ENCODE data around the gene ZC3H18.

ZC3H18 gene

GRCh38 chr16:88657371-88657770, 87.2 kb downstream of the ZC3H18 start:
- no peak for TF ChIP-seq ZFX (IDR thresholded peaks at IDR 0.05)
- H3K27ac ChIP-seq = no peak overlapping the region

- no peak overlapping the region for H3K27ac ChIP-seq
- TF ChIP-seq CTCF (conservative IDR thresholded peaks at IDR 0.05) = no peak
- TF ChIP-seq ZFX (IDR thresholded peaks at IDR 0.05) = no peak
These were observed 88.5 kb downstream of the ZC3H18 start for GRCh38 chr16:88658714-88659113.

GRCh38 chr16:88659160-88659559, 89.0 kb downstream of the ZC3H18 start:
- TF ChIP-seq CTCF (conservative IDR thresholded peaks at IDR 0.05) = no peak
- TF ChIP-seq ZFX (IDR thresholded peaks at IDR 0.05) = no peak
- H3K27ac ChIP-seq = no peak overlapping the region

GRCh38 chr16:88661468-88661867, 91.3 kb downstream of the ZC3H18 start:
- TF ChIP-seq ZFX (IDR thresholded peaks at IDR 0.05) (no peak), CTCF (conservative IDR thresholded peaks at IDR 0.05) (no peak)
- H3K27ac ChIP-seq = no peak overlapping the region

GRCh38 chr16:88662222-88662842, 92.1 kb downstream of the ZC3H18 start:
- peak overlapping the region; percentile 95 for H3K27ac ChIP-seq
- TF ChIP-seq ZFX (IDR thresholded peaks at IDR 0.05) = no peak

- peak within 1 kb of the TSS; percentile 95 for H3K27ac ChIP-seq
- TF ChIP-seq ZFX (IDR thresholded peaks at IDR 0.05) = peak; percentile 43; the same call in 1 of the 2 replicates
- no peak for TF ChIP-seq CTCF (conservative IDR thresholded peaks at IDR 0.05)
These were observed 92.8 kb downstream of the ZC3H18 start, which contains the start of gene MVD for GRCh38 chr16:88662843-88663606. Gene MVD (minus strand): TSS chr16:88663091. CDS start chr16:88663080, 11 bp downstream.

GRCh38 chr16:88665148-88665547, 94.9 kb downstream of the ZC3H18 start:
- H3K27ac ChIP-seq = no peak overlapping the region

More at GRCh38 chr16:88665148-88665547, 94.9 kb downstream of the ZC3H18 start:
- TF ChIP-seq ZFX (IDR thresholded peaks at IDR 0.05) = no peak
- TF ChIP-seq CTCF (conservative IDR thresholded peaks at IDR 0.05) = no peak
